ENCODE measurements around the gene DKK3. TPM values are rescaled to one million over a fixed set of nuclear protein-coding genes. Genes with fewer than 3 reads are reported as not detected.
"Not testable (repeated sequence)": the region's sequence is repeated elsewhere in the genome, so short reads cannot be mapped to it uniquely, and the experiment has no call there.

The DKK3 gene
- total RNA-seq, 1 donor from 2014 or later = 657 TPM

DNA sequence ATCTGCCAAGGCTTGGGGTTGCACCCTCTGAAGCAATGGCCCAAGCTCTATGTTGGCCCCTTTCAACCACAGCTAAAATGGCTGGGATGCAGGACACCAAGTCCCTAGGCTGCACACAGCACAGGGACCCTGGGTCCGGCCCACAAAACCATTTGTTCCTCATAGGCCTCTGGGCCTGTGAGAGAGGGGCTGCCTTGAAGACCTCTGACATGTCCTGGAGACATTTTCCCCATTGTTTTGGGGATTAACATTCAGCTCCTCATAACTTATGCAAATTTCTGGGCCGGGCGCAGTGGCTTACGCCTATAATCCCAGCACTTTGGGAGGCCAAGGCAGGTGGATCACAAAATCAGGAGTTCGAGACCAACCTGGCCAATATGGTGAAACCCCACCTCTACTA lies 32.3 kb upstream of the DKK3 start:
- intact Hi-C loops (cut with micrococcal nuclease) = loop anchor here (5.0 kb wide), 1 partner anchor 108 kb away; no protein-coding TSS in a partner anchor
- not testable (repeated sequence) for DNase-seq, ATAC-seq

GRCh38 chr11:12032968-12033367 lies 24.5 kb upstream of the DKK3 start:
- intact Hi-C loops (cut with micrococcal nuclease) = no loop called here
- ATAC-seq (no peak), DNase-seq (no peak)

GRCh38 chr11:12031856-12032544 lies 23.6 kb upstream of the DKK3 start:
- peak; percentile 46 for ATAC-seq
- intact Hi-C loops (cut with micrococcal nuclease) = no loop called here
- no peak for DNase-seq

GRCh38 chr11:12029738-12030363 lies 21.4 kb upstream of the DKK3 start:
- intact Hi-C loops (cut with micrococcal nuclease) = no loop called here

GRCh38 chr11:12029119-12029518 lies 20.7 kb upstream of the DKK3 start:
- peak; percentile 9 for ATAC-seq
- intact Hi-C loops (cut with micrococcal nuclease) = no loop called here
- no peak for DNase-seq

More at GRCh38 chr11:12029738-12030363, 21.4 kb upstream of the DKK3 start:
- DNase-seq (no peak), ATAC-seq (no peak)

GRCh38 chr11:12028303-12028702 lies 19.9 kb upstream of the DKK3 start:
- no peak for DNase-seq
- peak; percentile 71 for ATAC-seq
- intact Hi-C loops (cut with micrococcal nuclease) = no loop called here

DNA sequence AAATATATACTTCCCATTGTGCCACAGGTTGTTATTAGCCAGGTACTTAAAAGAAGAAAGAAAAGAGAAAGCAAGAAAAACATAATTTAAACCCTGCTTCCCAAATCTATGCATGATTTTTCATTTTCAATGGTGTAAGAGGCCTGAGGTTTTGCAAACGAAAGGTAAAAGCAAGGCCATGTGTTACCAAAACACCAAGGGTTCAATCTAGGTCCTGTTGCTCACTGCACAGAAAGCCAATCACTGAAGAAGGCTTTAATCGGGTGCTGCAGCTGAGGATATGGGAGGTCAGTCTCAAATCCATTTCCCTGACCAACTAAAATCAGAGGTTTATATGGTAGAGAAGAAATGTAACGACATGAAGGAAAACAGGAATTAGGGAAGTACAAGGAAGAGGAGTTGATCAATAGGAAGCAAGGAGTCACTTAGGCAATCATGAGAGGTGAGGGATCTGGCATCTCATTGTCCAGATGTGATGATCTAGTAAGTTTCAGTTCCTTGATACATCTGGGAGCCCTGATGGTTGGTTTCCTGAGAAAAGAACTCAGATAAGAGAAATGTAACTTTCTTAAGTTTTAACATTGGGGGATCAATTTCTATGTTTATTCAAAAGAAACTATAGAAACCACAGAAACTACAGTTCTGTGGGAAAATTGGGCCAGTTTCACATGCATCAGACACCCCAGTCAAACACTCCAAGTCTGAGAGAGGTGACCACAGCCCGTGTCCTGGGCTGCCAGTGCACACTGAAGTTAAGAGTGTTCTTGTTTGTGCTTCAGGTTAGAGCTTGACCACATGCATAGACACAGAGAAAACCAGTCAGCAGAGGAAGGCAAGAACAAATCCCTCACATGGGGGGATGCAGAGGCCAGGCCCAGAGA lies 18.1 kb upstream of the DKK3 start:
- ATAC-seq (no peak), DNase-seq (no peak)
- intact Hi-C loops (cut with micrococcal nuclease) = no loop called here

GRCh38 chr11:12024254-12024926 lies 16.0 kb upstream of the DKK3 start:
- intact Hi-C loops (cut with micrococcal nuclease) = no loop called here
- DNase-seq (no peak), ATAC-seq (no peak)

GRCh38 chr11:12023015-12023414 lies 14.6 kb upstream of the DKK3 start:
- no peak for DNase-seq
- intact Hi-C loops (cut with micrococcal nuclease) = no loop called here
- ATAC-seq = no peak

DNA sequence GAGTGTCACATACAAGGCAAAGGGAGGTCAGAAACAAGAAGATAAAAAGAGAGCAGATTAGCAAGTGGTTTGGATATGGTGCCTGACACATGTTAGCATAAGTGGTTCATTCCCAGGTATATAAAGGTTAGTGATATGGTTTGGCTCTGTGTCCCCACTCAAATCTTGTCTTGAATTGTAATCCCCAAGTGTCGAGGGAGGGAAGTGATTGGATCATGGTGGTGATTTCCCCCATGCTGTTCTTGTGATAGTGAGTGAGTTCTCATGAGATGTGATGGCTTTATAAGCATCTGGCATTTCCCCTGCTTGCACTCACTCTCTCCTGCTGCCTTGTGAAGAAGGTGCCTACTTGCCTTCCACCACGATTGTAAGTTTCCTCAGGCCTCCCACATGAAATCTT lies 12.1 kb upstream of the DKK3 start:
- no peak for DNase-seq
- ATAC-seq = peak; percentile 42
- intact Hi-C loops (cut with micrococcal nuclease) = no loop called here

DNA sequence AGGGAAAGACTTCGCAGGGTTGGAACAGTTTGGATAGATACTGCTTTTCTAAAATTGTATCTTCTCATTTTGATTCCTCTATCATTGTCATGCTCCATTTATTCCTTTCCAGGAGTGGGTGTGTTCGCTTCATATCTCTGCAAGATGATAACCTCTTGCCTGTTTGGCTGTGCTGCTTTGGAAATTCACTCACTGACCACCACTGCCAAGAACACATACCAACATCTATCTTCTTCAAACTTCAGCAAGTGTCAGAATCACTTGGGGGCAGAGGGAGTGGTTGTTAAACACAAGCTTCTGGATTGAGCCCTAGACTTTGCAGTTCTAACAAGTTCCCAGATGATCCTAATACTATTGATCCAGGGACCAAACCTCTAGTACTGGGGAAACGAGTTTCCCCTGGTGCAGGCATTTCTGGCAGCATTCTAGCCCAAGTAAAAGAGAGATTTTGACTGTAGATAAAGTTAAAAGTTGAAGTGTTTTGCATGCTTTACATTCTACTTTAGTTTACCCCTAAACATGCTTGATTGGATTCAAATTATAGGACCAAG lies 11.5 kb upstream of the DKK3 start:
- intact Hi-C loops (cut with micrococcal nuclease) = no loop called here
- DNase-seq = no peak
- peak; percentile 75 for ATAC-seq

DNA sequence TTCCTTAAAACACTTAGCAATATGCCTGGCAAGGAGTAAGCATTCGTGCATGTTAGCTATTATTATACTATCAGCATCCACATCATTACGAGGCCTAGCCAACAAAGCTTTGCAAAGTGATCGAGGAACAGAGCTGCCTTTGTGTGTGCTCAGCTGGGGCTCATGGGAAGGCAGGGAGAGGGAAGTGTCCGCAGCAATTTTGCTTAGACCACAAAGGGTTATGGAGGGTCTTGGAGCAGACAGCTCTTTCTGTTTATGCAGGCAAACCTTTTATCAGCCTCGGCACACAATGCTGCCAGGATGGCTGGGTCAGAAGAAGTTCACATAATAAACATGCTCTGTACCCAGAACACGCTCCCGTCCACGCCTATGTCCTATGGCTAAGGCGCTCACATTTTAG lies 10.9 kb upstream of the DKK3 start:
- ATAC-seq (peak; percentile 41), DNase-seq (no peak)
- intact Hi-C loops (cut with micrococcal nuclease) = no loop called here

GRCh38 chr11:12017865-12018453 lies 9.5 kb upstream of the DKK3 start:
- intact Hi-C loops (cut with micrococcal nuclease) = no loop called here
- DNase-seq = no peak
- ATAC-seq = peak; percentile 67

DNA sequence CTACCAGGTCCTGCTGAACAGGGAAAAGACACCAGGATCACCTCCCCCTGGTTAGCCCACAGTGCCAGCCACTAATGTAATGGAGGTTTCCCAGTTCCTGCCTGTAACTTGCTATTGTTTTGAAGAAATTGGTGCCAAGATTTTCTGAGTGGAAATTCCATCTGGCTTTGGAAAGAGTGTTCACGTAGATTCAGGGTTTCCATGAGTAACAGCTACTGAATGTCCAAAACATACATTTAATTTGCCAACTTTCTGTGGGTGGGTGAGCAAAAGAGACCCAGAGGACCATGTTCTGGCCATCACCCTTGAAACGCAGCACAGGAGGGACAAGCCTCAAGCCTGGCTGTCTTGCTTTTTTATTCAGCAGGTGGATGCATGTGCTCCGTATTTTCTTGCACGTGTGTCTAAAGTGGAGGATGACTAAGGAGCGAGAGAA lies 8.8 kb upstream of the DKK3 start:
- DNase-seq (no peak), ATAC-seq (peak; percentile 38)
- intact Hi-C loops (cut with micrococcal nuclease) = no loop called here

DNA sequence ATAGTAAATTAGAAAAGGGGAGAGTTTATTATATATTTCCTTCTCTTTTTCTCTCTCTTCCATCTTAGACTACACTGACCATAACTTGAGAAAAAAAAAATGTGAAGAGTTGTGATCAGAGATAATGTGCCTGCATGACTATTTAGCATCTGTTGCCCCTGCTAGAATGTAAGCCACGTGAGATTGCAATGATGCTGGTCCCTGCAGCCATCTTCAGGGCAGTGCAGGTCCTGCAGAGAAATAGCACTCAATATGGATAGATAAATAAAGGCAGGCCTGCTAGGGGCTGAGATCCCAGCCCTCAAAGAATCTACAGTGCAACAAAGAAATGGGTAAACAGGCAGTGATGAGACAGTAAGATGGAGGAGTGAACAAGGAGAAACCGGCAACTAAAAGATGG lies 7.8 kb upstream of the DKK3 start:
- DNase-seq = no peak
- intact Hi-C loops (cut with micrococcal nuclease) = no loop called here
- ATAC-seq = no peak

DNA sequence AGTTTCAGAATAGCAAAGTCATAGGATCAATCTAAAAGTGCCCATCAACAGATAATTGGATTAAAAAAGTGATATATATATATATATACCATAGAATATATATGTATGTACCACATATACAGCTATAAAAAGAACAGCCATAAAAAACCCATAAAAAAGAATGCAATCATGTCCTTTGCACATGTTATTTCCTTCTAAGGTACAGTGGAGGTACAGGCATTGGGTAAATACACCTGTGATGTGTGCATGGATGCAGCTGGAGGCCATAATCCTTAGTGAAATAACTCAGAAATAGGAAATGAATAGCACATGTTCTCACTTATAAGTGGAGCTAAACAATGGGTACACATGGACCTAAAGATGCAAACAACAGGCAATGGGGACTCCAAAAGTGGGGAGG lies 7.1 kb upstream of the DKK3 start:
- intact Hi-C loops (cut with micrococcal nuclease) = no loop called here
- DNase-seq (no peak), ATAC-seq (no peak)

DNA sequence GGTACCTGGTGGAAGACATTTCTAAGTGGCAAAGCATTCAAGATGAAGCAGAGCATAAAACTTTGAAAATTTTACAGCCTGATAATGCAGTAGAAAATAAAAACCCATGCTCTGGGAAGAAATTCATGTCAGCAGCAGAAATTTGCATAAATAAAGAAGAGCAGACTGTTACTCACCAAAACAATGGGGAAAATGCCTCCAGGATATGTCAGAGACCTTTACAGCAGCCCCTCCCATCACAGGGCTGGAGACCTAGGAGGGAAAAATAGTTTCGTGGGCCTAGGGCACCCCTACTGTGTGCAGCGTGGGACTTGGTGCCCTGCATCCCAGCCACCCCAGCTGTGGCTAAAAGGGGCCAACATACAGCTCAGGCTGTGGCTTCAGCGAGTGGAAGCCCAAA lies 5.4 kb upstream of the DKK3 start:
- no peak for ATAC-seq
- intact Hi-C loops (cut with micrococcal nuclease) = no loop called here
- no peak for DNase-seq

- ATAC-seq (peak; percentile 3), DNase-seq (no peak)
- intact Hi-C loops (cut with micrococcal nuclease) = no loop called here
Observed at GRCh38 chr11:12009617-12010321, 1.3 kb upstream of the DKK3 start.

All from left ventricle myocardium superior (tissue), 1 donor.